Tibial nerve (tissue), 4 donors: Measurements from ENCODE around the gene FKBP9. TPM values are rescaled to one million over a fixed set of nuclear protein-coding genes. Genes with fewer than 3 reads are reported as not detected.

ENCODE experiments used
- small RNA-seq: library from RNA; depleted of rRNA; stranded (forward); fragments of <200 nt; gene quantifications from one replicate; pipeline ENCODE3, GENCODE V24; 2016
- total RNA-seq, 4 donors: library from RNA; depleted of rRNA; stranded (reverse); fragments of >200 nt; gene quantifications; one replicate each; pipeline ENCODE4 v1.1.0, GENCODE V29; 2016

FKBP9 gene
- total RNA-seq, 4 donors from 2014 or later: 262 to 522 (median 320) TPM

Small RNA genes lying within 50 kb of the gene (small RNA-seq; reads per million reads assigned to genes)
- not detected for gene AC083863.1
- not detected for gene RN7SL505P
- not detected for gene RNU6-388P
- not detected for gene RPS29P14

Other genes starting within 250 kb of the FKBP9 start
- gene KBTBD2, start 65.7 kb upstream of the FKBP9 start, total RNA-seq: 10 to 100 TPM; 29.1 to 46.7 (median 42.7) TPM
- 10 to 100 TPM; 18.6 to 41.3 (median 26.8) TPM for gene NT5C3A, start 105.3 kb downstream of the FKBP9 start, total RNA-seq
- gene RP9, start 152.0 kb downstream of the FKBP9 start, total RNA-seq: 10 to 100 TPM in 3 of 4 donors, 1 to 10 TPM in 1; 7.5 to 22.9 (median 16.9) TPM
- 10 to 100 TPM; 22.0 to 72.5 (median 35.9) TPM for gene BBS9, start 172.1 kb downstream of the FKBP9 start, total RNA-seq